HepG2 (cell line): ENCODE results near the gene CEP97. TPM values are rescaled to one million over a fixed set of nuclear protein-coding genes. Genes with fewer than 3 reads are reported as not detected.

Experiments
- ATAC-seq: fragments of 200-7000 bp; cut with Tn5 transposase; 3 replicates; pipeline ENCODE4 v1.9.1; 2020; ENCODE audit warnings: mild to moderate bottlenecking, moderate library complexity
- BruUV-seq: library from RNA; stranded (reverse); fragments of 400-500 nt; replicated peaks from 2 replicates; lab custom pipeline; 2021; lab: Mats Ljungman, UMichigan
- CTCF ChIA-PET: fragments of 300-600 bp; formaldehyde crosslinking; extraction: SDS; loops from one replicate; lab custom pipeline; 2021; ENCODE audit warnings: low total read pairs, inconsistent platforms, low intra/inter-chr PET ratio; lab: Yijun Ruan, JAX
- POLR2A ChIA-PET: fragments of 350-600 bp; sonication (Branson Sonifier 250); formaldehyde crosslinking; loops from one replicate; lab custom pipeline; 2020; ENCODE audit warnings: antibody characterized with exemption, inconsistent platforms; lab: Yijun Ruan, JAX
- DNase-seq: peaks from one replicate; pipeline ENCODE4 v3.0.0-alpha.2; 2015; ENCODE audit warnings: low spot score
- FAIRE-seq: peaks from 3 replicates; lab custom pipeline; 2011; peaks lifted over from hg19 to GRCh38; lab: Jason Lieb, UNC
- H2AFZ ChIP-seq: one replicate; pipeline ENCODE4 v1.6.1; 2011; ENCODE audit warnings: low read length, inconsistent platforms
- H3K27ac ChIP-seq: fragments of 300-600 bp; 3 replicates; pipeline ENCODE4 v1.8.0; 2011; ENCODE audit warnings: mixed run types, mild to moderate bottlenecking, mixed read lengths, low read length, inconsistent platforms; ENCODE audit not compliant: insufficient read depth; ENCODE audit errors: extremely low read length
- H3K27me3 ChIP-seq, 2 experiments: fragments of 200-600 bp in 1 of 2; 2 replicates in 1 of 2; 3 replicates in 1 of 2; pipeline versions ENCODE4 v1.6.0 to v1.8.0; 2011; ENCODE audit warnings: low read length in 2 of 2, mild to moderate bottlenecking in 2 of 2, moderate library complexity in 2 of 2, inconsistent platforms in 1 of 2; ENCODE audit not compliant: insufficient read depth in 2 of 2, control insufficient read depth in 1 of 2
- H3K36me3 ChIP-seq, 2 experiments: fragments of 200-600 bp in 1 of 2; replicated peaks in 1 of 2; 2 replicates in 1 of 2; 3 replicates in 1 of 2; pipeline versions ENCODE4 v1.5.1 to v1.8.0; 2011; ENCODE audit warnings: low read length in 2 of 2, inconsistent platforms in 1 of 2; ENCODE audit not compliant: insufficient read depth in 2 of 2, control insufficient read depth in 1 of 2
- H3K4me1 ChIP-seq: 2 replicates; pipeline ENCODE4 v1.5.1; 2012; ENCODE audit warnings: low read length, inconsistent platforms; ENCODE audit not compliant: insufficient read depth
- H3K4me2 ChIP-seq: 2 replicates; pipeline ENCODE4 v1.6.0; 2011; ENCODE audit warnings: low read depth, low read length, inconsistent platforms
- H3K4me3 ChIP-seq, 3 experiments: fragments of 200-600 bp in 1 of 3; sonication (generic), shearing (Covaris generic) in 1 of 3; replicated peaks in 1 of 3; 2 replicates each; pipeline ENCODE4 v1.5.1; 2011 to 2016; ENCODE audit warnings: low read length in 3 of 3, inconsistent platforms in 2 of 3, low read depth in 2 of 3, mild to moderate bottlenecking in 2 of 3, control low read depth in 1 of 3, mixed read lengths in 1 of 3; ENCODE audit not compliant: insufficient read depth in 1 of 3
- H3K79me2 ChIP-seq: one replicate; pipeline ENCODE4 v1.6.1; 2011; ENCODE audit warnings: low read length, inconsistent platforms; ENCODE audit not compliant: insufficient read depth
- H3K9ac ChIP-seq: 2 replicates; pipeline ENCODE4 v1.6.0; 2011; ENCODE audit warnings: mild to moderate bottlenecking, low read depth, low read length, inconsistent platforms; ENCODE audit not compliant: insufficient read depth
- H3K9me3 ChIP-seq: 2 replicates; pipeline ENCODE4 v1.5.1; 2012; ENCODE audit warnings: mild to moderate bottlenecking, low read length
- H4K20me1 ChIP-seq: 2 replicates; pipeline ENCODE4 v1.6.0; 2011; ENCODE audit warnings: inconsistent platforms, mild to moderate bottlenecking, low read length, moderate library complexity; ENCODE audit not compliant: insufficient read depth
- ATF7 ChIP-seq, 2 experiments: fragments of 450-650 bp in 1 of 2; sonication (generic) in 1 of 2; formaldehyde crosslinking in 1 of 2; IDR thresholded peaks; 2 replicates each; pipeline versions ENCODE4 v1.4.0 to v1.6.1; 2016 to 2020; ENCODE audit warnings: antibody characterized with exemption in 1 of 2, mild to moderate bottlenecking in 1 of 2, missing genetic modification reagents in 1 of 2
- DMTF1 ChIP-seq: sonication (generic); formaldehyde crosslinking; IDR thresholded peaks from 2 replicates; pipeline ENCODE4 v1.4.0; 2020; ENCODE audit warnings: mild to moderate bottlenecking, missing genetic modification reagents
- DRAP1 ChIP-seq: IDR thresholded peaks from 2 replicates; pipeline ENCODE4 v1.6.1; 2016; ENCODE audit warnings: missing genetic modification reagents, missing compliant biosample characterization
- HMG20A ChIP-seq: IDR thresholded peaks from 2 replicates; pipeline ENCODE4 v1.6.1; 2016; ENCODE audit warnings: borderline replicate concordance
- HNRNPK ChIP-seq: fragments of 200-400 bp; formaldehyde crosslinking; IDR thresholded peaks from 2 replicates; pipeline ENCODE4 v1.6.1; 2018; ENCODE audit warnings: low read length, low read depth, moderate library complexity, mild to moderate bottlenecking; ENCODE audit not compliant: poor library complexity, severe bottlenecking
- MLXIP ChIP-seq: sonication (generic); formaldehyde crosslinking; IDR thresholded peaks from 2 replicates; pipeline ENCODE4 v1.9.0; 2021; ENCODE audit warnings: missing genetic modification reagents, borderline replicate concordance
- MTF1 ChIP-seq: sonication (generic); formaldehyde crosslinking; IDR thresholded peaks from 2 replicates; pipeline ENCODE4 v1.5.0; 2020; ENCODE audit warnings: missing genetic modification reagents
- NCOA1 ChIP-seq: sonication (generic); formaldehyde crosslinking; IDR thresholded peaks from 2 replicates; pipeline ENCODE4 v1.9.0; 2021; ENCODE audit warnings: missing genetic modification reagents
- REL ChIP-seq: sonication (generic); formaldehyde crosslinking; conservative IDR thresholded peaks from 2 replicates; pipeline ENCODE4 v1.8.0; 2022; ENCODE audit warnings: mild to moderate bottlenecking, missing genetic modification reagents, moderate library complexity
- REXO4 ChIP-seq: sonication (generic); formaldehyde crosslinking; IDR thresholded peaks from 2 replicates; pipeline ENCODE4 v1.8.0; 2022; ENCODE audit warnings: missing genetic modification reagents, mild to moderate bottlenecking, borderline replicate concordance
- ZBTB1 ChIP-seq: sonication (generic); formaldehyde crosslinking; IDR thresholded peaks from 2 replicates; pipeline ENCODE4 v1.4.0; 2020; ENCODE audit warnings: missing genetic modification reagents, borderline replicate concordance
- ZNF20 ChIP-seq: sonication (generic); formaldehyde crosslinking; IDR thresholded peaks from 2 replicates; pipeline ENCODE4 v1.4.0; 2020; ENCODE audit warnings: mild to moderate bottlenecking, moderate library complexity, missing genetic modification reagents
- ZNF414 ChIP-seq: sonication (generic); formaldehyde crosslinking; IDR thresholded peaks from 2 replicates; pipeline ENCODE4 v1.5.0; 2020; ENCODE audit warnings: missing genetic modification reagents
- in situ Hi-C: cut with HindIII; loops from 2 replicates; pipeline ENCODE4 v1.10.0; 2017; ENCODE audit warnings: low pct_unique_long_range_greater_than_20kb; ENCODE audit not compliant: extremely low pct_ligation_motif_present
- intact Hi-C: fragments of 100-400 bp; cut with micrococcal nuclease; formaldehyde crosslinking; loops from one replicate; pipeline ENCODE4 v1.10.0; 2022; ENCODE audit not compliant: unreplicated experiment
- polyA plus RNA-seq, 8 experiments: library from polyadenylated mRNA; depleted of rRNA in 3 of 8; stranded (reverse) in 7 of 8; unstranded in 1 of 8; fragments of >200 nt; fragmentation: Illumina TruSeq in 4 of 8; extraction: Trizol in 4 of 8; gene quantifications; 2 replicates each; pipeline versions ENCODE4 v1.2.1 to v1.2.3, GENCODE V29; 2011 to 2016; ENCODE audit warnings: low read depth in 4 of 8, missing spikeins in 1 of 8, mixed read lengths in 1 of 8; ENCODE audit not compliant: insufficient read depth in 1 of 8
- total RNA-seq, 5 experiments: library from RNA; depleted of rRNA; stranded (reverse); fragments of >200 nt; fragmentation: Illumina TruSeq; extraction: Trizol; gene quantifications; 2 replicates each; pipeline ENCODE4 v1.2.3, GENCODE V29; 2016; ENCODE audit warnings: low read depth in 1 of 5

Gene CEP97
- total and polyA plus RNA-seq, 2 of the 13 experiments (the other 11 are each of a cell fraction or from before 2014, with no cell fraction given), result 0.99 to 6.5 TPM

GRCh38 chr3:101810022-101810418 lies 85.6 kb downstream of the CEP97 start:
- CTCF ChIA-PET, result interaction anchor here (1.3 to 2.4 kb wide), 3 partner anchors 415 to 726 kb away, joined by 4 to 24 read pairs (median 8); no protein-coding TSS in a partner anchor
- no peak for TF ChIP-seq MLXIP (CRISPR knock-in tag)
- TF ChIP-seq HNRNPK, result no peak
- no peak for TF ChIP-seq REXO4 (CRISPR knock-in tag)
- TF ChIP-seq HMG20A (CRISPR knock-in tag), result no peak
- TF ChIP-seq ZNF20, result no peak
- TF ChIP-seq NCOA1, result no peak
- no peak for TF ChIP-seq ATF7 (IDR thresholded peaks at IDR 0.05)
- TF ChIP-seq ATF7 (CRISPR knock-in tag; IDR thresholded peaks at IDR 0.05), result no peak
- no peak for TF ChIP-seq DRAP1 (CRISPR knock-in tag)
- TF ChIP-seq MTF1, result no peak
- TF ChIP-seq ZBTB1 (CRISPR knock-in tag), result no peak
- no peak for TF ChIP-seq DMTF1 (CRISPR knock-in tag)
- TF ChIP-seq REL (CRISPR knock-in tag), result no peak
- no peak for TF ChIP-seq ZNF414 (CRISPR knock-in tag)

More at GRCh38 chr3:101810022-101810418, 85.6 kb downstream of the CEP97 start:
- H3K27me3 ChIP-seq, result no peaks in the 10 kb centered on the region
- H3K36me3 ChIP-seq, result no peaks in the 10 kb centered on the region
- FAIRE-seq (no peak), ATAC-seq (no peak), DNase-seq (no peak)
- intact Hi-C loops (loop anchor here (5.0 kb wide), 2 partner anchors 37 to 252 kb away; partner anchors contain the start of gene NFKBIZ), in situ Hi-C loops (no loop called here)
- H3K4me2 ChIP-seq, result no peak overlapping the region
- no TSS peak for BruUV-seq
- no peak overlapping the region for H3K4me3 ChIP-seq
- H3K27ac ChIP-seq, result no peak overlapping the region
- no peaks in the 10 kb centered on the region for H3K79me2 ChIP-seq
- H3K9me3 ChIP-seq, result no peaks in the 10 kb centered on the region
- peaks cover 29% of the 10 kb centered on the region for H3K4me1 ChIP-seq
- no peaks in the 10 kb centered on the region for H4K20me1 ChIP-seq
- POLR2A ChIA-PET, result no interaction called here
- no peak overlapping the region for H2AFZ ChIP-seq
- no peak overlapping the region for H3K9ac ChIP-seq
